ENCODE data around the gene PTPN3. TPM values are rescaled to one million over a fixed set of nuclear protein-coding genes. Genes with fewer than 3 reads are reported as not detected.
"Not testable (repeated sequence)": the region's sequence is repeated elsewhere in the genome, so short reads cannot be mapped to it uniquely, and the experiment has no call there.

Gene PTPN3
- total RNA-seq, 1 experiment from 2014 or later: 10.4 TPM

GRCh38 chr9:109535365-109535764 is 37.3 kb upstream of the PTPN3 start:
- no peak overlapping the region for H3K4me3 ChIP-seq (ENCODE audit: low read depth in 2 of 2, low read length in 2 of 2)
- H3K27me3 ChIP-seq (ENCODE audit: control insufficient read depth, insufficient read depth, low read length): peaks cover 6% of the 10 kb centered on the region
- no peaks in the 10 kb centered on the region for H3K4me1 ChIP-seq (ENCODE audit: control insufficient read depth, insufficient read depth, low read length)
- ATAC-seq: no peak
- DNase-seq (ENCODE audit: low read depth, low spot score): no peak
- H3K9me3 ChIP-seq (ENCODE audit: control insufficient read depth, insufficient read depth, low read depth, low read length): no peaks in the 10 kb centered on the region
- ChIA-PET CTCF (no interaction called here), POLR2A (no interaction called here)
- intact Hi-C loops (cut with micrococcal nuclease; ENCODE audit: unreplicated experiment) (no loop called here), in situ Hi-C loops (cut with HindIII; ENCODE audit: low pct_unique_long_range_greater_than_20kb, low sequenced_read_pairs) (no loop called here)
- BruUV-seq (replicated peaks): no TSS peak
- H3K36me3 ChIP-seq (ENCODE audit: control insufficient read depth, insufficient read depth, low read length): no peaks in the 10 kb centered on the region
- no peak for TF ChIP-seq SIN3A (IDR thresholded peaks at IDR 0.05; ENCODE audit: borderline replicate concordance, insufficient read depth, low read depth, low read length)
- TF ChIP-seq POLR2AphosphoS5 (IDR thresholded peaks at IDR 0.05; ENCODE audit: low read depth, low read length): no peak
- no peak for TF ChIP-seq REST (IDR thresholded peaks at IDR 0.05; ENCODE audit: insufficient read depth in 1 of 2, low read depth in 2 of 2, low read length in 1 of 2)
- TF ChIP-seq CTCF (IDR thresholded peaks at IDR 0.05): no peak
- no peak for TF ChIP-seq TCF7L2 (IDR thresholded peaks at IDR 0.05; ENCODE audit: low read depth, low read length)
- no peak overlapping the region for H3K27ac ChIP-seq (ENCODE audit: low read length)

- H3K4me3 ChIP-seq (ENCODE audit: low read depth in 2 of 2, low read length in 2 of 2): no peak overlapping the region
- H3K9me3 ChIP-seq (ENCODE audit: control insufficient read depth, insufficient read depth, low read depth, low read length): no peaks in the 10 kb centered on the region
- intact Hi-C loops (cut with micrococcal nuclease; ENCODE audit: unreplicated experiment): no loop called here
- CTCF ChIA-PET: no interaction called here
- no peak for TF ChIP-seq REST (IDR thresholded peaks at IDR 0.05; ENCODE audit: insufficient read depth in 1 of 2, low read depth in 2 of 2, low read length in 1 of 2)
- TF ChIP-seq POLR2AphosphoS5 (IDR thresholded peaks at IDR 0.05; ENCODE audit: low read depth, low read length): no peak
- no peak for TF ChIP-seq TCF7L2 (IDR thresholded peaks at IDR 0.05; ENCODE audit: low read depth, low read length)
- TF ChIP-seq CTCF (IDR thresholded peaks at IDR 0.05): no peak
- no peak for TF ChIP-seq SIN3A (IDR thresholded peaks at IDR 0.05; ENCODE audit: borderline replicate concordance, insufficient read depth, low read depth, low read length)
- no TSS peak for BruUV-seq (replicated peaks)
- peaks cover 6% of the 10 kb centered on the region for H3K27me3 ChIP-seq (ENCODE audit: control insufficient read depth, insufficient read depth, low read length)
- ATAC-seq (no peak), DNase-seq (ENCODE audit: low read depth, low spot score) (no peak)
- H3K4me1 ChIP-seq (ENCODE audit: control insufficient read depth, insufficient read depth, low read length): no peaks in the 10 kb centered on the region
- H3K36me3 ChIP-seq (ENCODE audit: control insufficient read depth, insufficient read depth, low read length): no peaks in the 10 kb centered on the region
- in situ Hi-C loops (cut with HindIII; ENCODE audit: low pct_unique_long_range_greater_than_20kb, low sequenced_read_pairs): no loop called here
- POLR2A ChIA-PET: no interaction called here
- H3K27ac ChIP-seq (ENCODE audit: low read length): no peak overlapping the region
Observed at GRCh38 chr9:109534151-109534550, 36.0 kb upstream of the PTPN3 start.

- CTCF ChIA-PET; H3K4me3 ChIP-seq (ENCODE audit: low read depth in 2 of 2, low read length in 2 of 2); H3K36me3 ChIP-seq (ENCODE audit: control insufficient read depth, insufficient read depth, low read length); ATAC-seq; DNase-seq (ENCODE audit: low read depth, low spot score); POLR2A ChIA-PET; in situ Hi-C loops (cut with HindIII; ENCODE audit: low pct_unique_long_range_greater_than_20kb, low sequenced_read_pairs); H3K9me3 ChIP-seq (ENCODE audit: control insufficient read depth, insufficient read depth, low read depth, low read length); H3K27me3 ChIP-seq (ENCODE audit: control insufficient read depth, insufficient read depth, low read length); BruUV-seq (replicated peaks); intact Hi-C loops (cut with micrococcal nuclease; ENCODE audit: unreplicated experiment); H3K27ac ChIP-seq (ENCODE audit: low read length); H3K4me1 ChIP-seq (ENCODE audit: control insufficient read depth, insufficient read depth, low read length): not testable (repeated sequence)
Observed at GRCh38 chr9:109532652-109533051, 34.5 kb upstream of the PTPN3 start.
